ENCODE measurements around the gene PDCD4. TPM values are rescaled to one million over a fixed set of nuclear protein-coding genes. Genes with fewer than 3 reads are reported as not detected.

Gene PDCD4
- total and polyA plus RNA-seq, 9 of the 15 experiments (the other 6 are each of a cell fraction or from before 2014, with no cell fraction given) = 12.9 to 44.1 (median 33.7) TPM

DNA sequence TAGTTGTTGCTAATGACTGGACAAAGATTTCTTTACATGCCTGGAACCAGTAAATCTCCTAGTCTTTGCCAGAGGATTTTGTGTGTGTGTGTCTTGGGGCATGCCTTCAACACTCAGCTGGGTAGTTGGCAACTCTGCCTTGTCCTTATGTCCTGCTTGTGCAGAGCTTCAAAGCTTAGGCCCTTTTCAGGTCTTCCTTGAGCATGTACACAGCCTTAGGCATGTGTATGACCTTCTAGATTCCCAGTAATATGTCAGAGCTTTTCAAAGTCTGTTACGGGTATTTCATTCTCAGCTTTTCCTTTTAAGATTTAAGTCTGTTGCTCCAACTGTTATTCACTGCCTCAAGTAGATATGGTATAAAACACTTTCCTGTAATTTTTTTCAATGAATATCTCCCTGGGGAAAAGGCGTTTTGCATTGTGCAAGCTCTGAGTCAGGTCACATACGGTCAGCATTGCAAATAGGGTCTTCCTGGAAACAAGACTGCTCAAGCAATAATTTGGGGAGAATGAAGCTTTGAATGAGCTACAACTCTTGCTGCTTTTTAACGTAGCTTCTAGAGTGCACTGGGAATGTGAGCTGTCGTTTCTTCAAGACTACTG, 73.2 kb downstream of the PDCD4 start (continued):
- TF ChIP-seq POLR2G (IDR thresholded peaks at IDR 0.05; ENCODE audit: low read depth, low read length) (no peak), THRA (IDR thresholded peaks at IDR 0.05) (no peak), NFXL1 (CRISPR knock-in tag; IDR thresholded peaks at IDR 0.05) (no peak), OTX1 (CRISPR knock-in tag; IDR thresholded peaks at IDR 0.05) (no peak), HMG20A (CRISPR knock-in tag; conservative IDR thresholded peaks at IDR 0.05) (no peak)

- Histone ChIP-seq H3K36me3 (ENCODE audit: control insufficient read depth, insufficient read depth, low read length) (no peaks in the 10 kb centered on the region; the same call in 2 of the 3 replicates), H3K27ac (ENCODE audit: extremely low read depth, low read depth, low read length) (no peak overlapping the region), H3K9me1 (ENCODE audit: control insufficient read depth, insufficient read depth, low read length) (no peaks in the 10 kb centered on the region), H3K79me2 (ENCODE audit: control insufficient read depth, insufficient read depth, low read length) (peaks cover 44% of the 10 kb centered on the region), H3K9me3 (replicated peaks; ENCODE audit: control insufficient read depth, insufficient read depth, low read depth, low read length) (no peaks in the 10 kb centered on the region), H3K4me2 (ENCODE audit: insufficient read depth, low read length) (no peak overlapping the region), H3K4me3 (no peak overlapping the region), H2AFZ (ENCODE audit: low read depth, low read length) (no peak overlapping the region), H4K20me1 (replicated peaks; ENCODE audit: control insufficient read depth, insufficient read depth, low read length) (no peaks in the 10 kb centered on the region), H3K4me1 (replicated peaks in 1 of 2; ENCODE audit: control insufficient read depth in 2 of 2, insufficient read depth in 2 of 2, low read length in 2 of 2) (no peaks in the 10 kb centered on the region; a peak in 1 of 5 replicates), H3K27me3 (ENCODE audit: control insufficient read depth in 2 of 2, insufficient read depth in 2 of 2, low read length in 2 of 2) (no peaks in the 10 kb centered on the region), H3K9ac (ENCODE audit: insufficient read depth in 1 of 2, low read depth in 2 of 2, low read length in 2 of 2) (no peak overlapping the region)
- ChIA-PET CTCF (ENCODE audit: low intra/inter-chr PET ratio) (no interaction called here), POLR2A (interaction anchor here (1.3 kb wide), 1 partner anchor 11 kb away, joined by 3 read pairs; no protein-coding TSS in a partner anchor)
- 100% methylated on average over 1 of the region's 1 CpG for whole genome bisulfite sequencing (ENCODE audit: insufficient coverage, low coverage, missing lambda C conversion rate)
- in situ Hi-C loops (cut with MboI) = no loop called here
- ATAC-seq = no peak
- no TSS peak for BruUV-seq (replicated peaks)
- DNase-seq (ENCODE audit: extremely low read depth in 1 of 4, low spot score in 3 of 4) = no peak
- TF ChIP-seq ZFP36 (IDR thresholded peaks at IDR 0.05; ENCODE audit: low read depth, low read length, partially characterized antibody) = no peak
- FAIRE-seq = no peak
- intact Hi-C loops (cut with micrococcal nuclease) = no loop called here
These were observed 74.8 kb downstream of the PDCD4 start for GRCh38 chr10:110946496-110946895.
